Stimulated activated CD4-positive, alpha-beta T cell treated with anti-CD3 and anti-CD28 coated beads, Interleukin-12 subunit alpha, Interleukin-12 subunit beta, amount 100 ng/mL, for 24 hours (primary cell): ENCODE results near the gene TRMO.

Experiments used
- DNase-seq, 2 experiments: peaks; one replicate each; pipeline ENCODE4 v3.0.0-alpha.2; 2020; ENCODE audit warnings: low read depth in 2 of 2

TRMO gene

GRCh38 chr9:97860451-97861147, 61.7 kb downstream of the TRMO start:
- DNase-seq, result no peak

- no peak for DNase-seq
Measured at GRCh38 chr9:97859346-97859745, 63.0 kb downstream of the TRMO start.

- DNase-seq, result no peak
Measured at GRCh38 chr9:97858826-97859225, 63.5 kb downstream of the TRMO start.

- DNase-seq, result no peak
Measured at GRCh38 chr9:97858393-97858713, 63.9 kb downstream of the TRMO start.

- DNase-seq, result no peak
Measured at GRCh38 chr9:97857606-97858392, 64.5 kb downstream of the TRMO start.

- DNase-seq, result no peak
Measured at GRCh38 chr9:97856857-97857605, 65.3 kb downstream of the TRMO start.

GRCh38 chr9:97855899-97856298, 66.4 kb downstream of the TRMO start:
- no peak for DNase-seq

GRCh38 chr9:97855486-97855875, 66.8 kb downstream of the TRMO start:
- no peak for DNase-seq

GRCh38 chr9:97854696-97855485, 67.4 kb downstream of the TRMO start:
- DNase-seq, result no peak
